K562 (cell line): Measurements from ENCODE around the gene EGR1. TPM values are rescaled to one million over a fixed set of nuclear protein-coding genes. Genes with fewer than 3 reads are reported as not detected.
A peak's percentile ranks its signal among the peaks of the same experiment; 100 is the strongest.

Experiments used
- ATF2 ChIP-seq: sonication (generic); formaldehyde crosslinking; IDR thresholded peaks from 2 replicates; pipeline ENCODE4 v1.8.1; 2022; ENCODE audit warnings: missing genetic modification reagents
- CAMTA2 ChIP-seq: fragments of 250-450 bp; sonication (Bioruptor Pico); conservative IDR thresholded peaks from 2 replicates; pipeline ENCODE4 v1.5.1; 2022
- CGGBP1 ChIP-seq: fragments of 250-450 bp; sonication (Bioruptor Pico); IDR thresholded peaks from 2 replicates; pipeline ENCODE4 v1.9.0; 2021; ENCODE audit warnings: mild to moderate bottlenecking
- CHCHD3 ChIP-seq: fragments of 250-450 bp; sonication (Bioruptor Pico); IDR thresholded peaks from 2 replicates; pipeline ENCODE4 v2.1.2; 2022; ENCODE audit warnings: mild to moderate bottlenecking
- HNRNPLL ChIP-seq: fragments of 200-400 bp; formaldehyde crosslinking; IDR thresholded peaks from 2 replicates; pipeline ENCODE4 v1.6.1; 2017; ENCODE audit warnings: low read length, low read depth, mild to moderate bottlenecking; ENCODE audit not compliant: poor library complexity, severe bottlenecking
- JUND ChIP-seq, 2 experiments: IDR thresholded peaks; 2 replicates in 1 of 2; 3 replicates in 1 of 2; pipeline ENCODE4 v1.6.1; 2011; ENCODE audit warnings: borderline replicate concordance in 2 of 2, low read depth in 2 of 2, low read length in 2 of 2, improper control_type of control experiment in 1 of 2, missing biosample characterization in 1 of 2, missing genetic modification characterization in 1 of 2, missing genetic modification reagents in 1 of 2
- KDM5B ChIP-seq: fragments of 200-600 bp; sonication (generic); IDR thresholded peaks from 2 replicates; pipeline ENCODE4 v1.6.1; 2012; ENCODE audit warnings: low read depth, mild to moderate bottlenecking, moderate library complexity, low read length, control low read depth, inconsistent platforms; ENCODE audit not compliant: insufficient replicate concordance
- LCOR ChIP-seq: sonication (generic); formaldehyde crosslinking; IDR thresholded peaks from 2 replicates; pipeline ENCODE4 v1.8.0; 2022; ENCODE audit warnings: mild to moderate bottlenecking, missing genetic modification reagents
- LEF1 ChIP-seq: fragments of 450-650 bp; IDR thresholded peaks from 2 replicates; pipeline ENCODE4 v1.6.1; 2016; ENCODE audit warnings: mild to moderate bottlenecking
- MCM3 ChIP-seq: fragments of 450-650 bp; IDR thresholded peaks from 2 replicates; pipeline ENCODE4 v1.6.1; 2016
- MECOM ChIP-seq: fragments of 250-450 bp; sonication (Bioruptor Pico); IDR thresholded peaks from 2 replicates; pipeline ENCODE4 v1.8.0; 2022; ENCODE audit warnings: inconsistent platforms
- NEUROD1 ChIP-seq: fragments of 150-350 bp; IDR thresholded peaks from 2 replicates; pipeline ENCODE4 v1.6.1; 2014; ENCODE audit warnings: borderline replicate concordance, low read length, low read depth; ENCODE audit not compliant: partially characterized antibody
- POU5F1 ChIP-seq: fragments of 150-350 bp; IDR thresholded peaks from 2 replicates; pipeline ENCODE4 v1.6.1; 2014; ENCODE audit warnings: borderline replicate concordance, low read length, low read depth, mild to moderate bottlenecking; ENCODE audit not compliant: partially characterized antibody
- PTTG1 ChIP-seq: fragments of 450-650 bp; IDR thresholded peaks from 2 replicates; pipeline ENCODE4 v1.6.1; 2016; ENCODE audit warnings: low read depth, mild to moderate bottlenecking, missing genetic modification characterization, missing compliant biosample characterization
- PURB ChIP-seq: sonication (generic); formaldehyde crosslinking; IDR thresholded peaks from 2 replicates; pipeline ENCODE4 v1.9.0; 2021; ENCODE audit warnings: low read depth, mild to moderate bottlenecking, missing genetic modification reagents
- RBM39 ChIP-seq: fragments of 200-400 bp; formaldehyde crosslinking; optimal IDR thresholded peaks from 2 replicates; pipeline ENCODE3; 2018; ENCODE audit warnings: low read depth, low read length
- RUNX1 ChIP-seq: sonication (generic); IDR thresholded peaks from 2 replicates; pipeline ENCODE4 v1.6.1; 2016; ENCODE audit warnings: antibody characterized with exemption, low read depth
- SREBF2 ChIP-seq: sonication (generic); formaldehyde crosslinking; IDR thresholded peaks from 2 replicates; pipeline ENCODE4 v1.4.0; 2020; ENCODE audit warnings: mild to moderate bottlenecking, missing genetic modification reagents
- SRF ChIP-seq, 2 experiments: fragments of 250-450, 450-650 bp in 1 of 2; sonication (Bioruptor Pico) in 1 of 2; sonication (generic) in 1 of 2; formaldehyde crosslinking; IDR thresholded peaks; 2 replicates each; pipeline versions ENCODE4 v1.5.0 to v1.5.1; 2020 to 2022; ENCODE audit warnings: mild to moderate bottlenecking in 1 of 2, missing genetic modification reagents in 1 of 2
- ZNF124 ChIP-seq: sonication (generic); formaldehyde crosslinking; IDR thresholded peaks from 2 replicates; pipeline ENCODE4 v1.8.1; 2022; ENCODE audit warnings: missing genetic modification reagents
- ZNF197 ChIP-seq: fragments of 200-800 bp; sonication (Bioruptor generic); IDR thresholded peaks from 2 replicates; pipeline ENCODE4 v1.6.1; 2016; ENCODE audit warnings: low read depth, missing genetic modification characterization, missing compliant biosample characterization
- ZNF217 ChIP-seq: sonication (generic); formaldehyde crosslinking; IDR thresholded peaks from 2 replicates; pipeline ENCODE4 v1.8.0; 2022; ENCODE audit warnings: mild to moderate bottlenecking, missing genetic modification reagents
- ZNF408 ChIP-seq: fragments of 250-450 bp; sonication (Bioruptor Pico); IDR thresholded peaks from 2 replicates; pipeline ENCODE4 v1.4.0; 2020; ENCODE audit warnings: low read depth, mild to moderate bottlenecking, moderate library complexity
- ZNF507 ChIP-seq: conservative IDR thresholded peaks from 2 replicates; pipeline ENCODE4 v1.6.1; 2017; ENCODE audit warnings: missing genetic modification characterization, missing compliant biosample characterization
- ZSCAN32 ChIP-seq: fragments of 450-650 bp; formaldehyde crosslinking; IDR thresholded peaks from 2 replicates; pipeline ENCODE4 v1.4.0; 2020; ENCODE audit warnings: mild to moderate bottlenecking, moderate library complexity
- polyA plus RNA-seq, 8 experiments: library from polyadenylated mRNA; depleted of rRNA in 4 of 8; stranded (reverse) in 5 of 8; unstranded in 3 of 8; fragments of >200 nt; fragmentation: Nextera tagmentation in 2 of 8; fragmentation: Illumina TruSeq in 1 of 8; extraction: Ambion mirVana in 2 of 8; extraction: Trizol in 1 of 8; gene quantifications; 2 replicates each; pipeline versions ENCODE4 v1.2.1 to v1.2.3, GENCODE V29; 2011 to 2014; ENCODE audit warnings: inconsistent platforms in 1 of 8, missing spikeins in 1 of 8
- total RNA-seq, 7 experiments: library from RNA; depleted of rRNA in 6 of 7; stranded (reverse); fragments of >200 nt in 6 of 7; fragmentation: Illumina TruSeq in 2 of 7; extraction: Trizol in 2 of 7; gene quantifications; 2 replicates each; pipeline versions ENCODE4 v1.2.1 to v1.2.3, GENCODE V29; 2011 to 2021; ENCODE audit warnings: low replicate concordance in 1 of 7
- TF ChIP-seq, protein P1 (sequence below): sonication (generic); formaldehyde crosslinking; IDR thresholded peaks from 2 replicates; pipeline ENCODE4 v1.8.0; 2022; ENCODE audit warnings: mild to moderate bottlenecking, missing genetic modification reagents

Gene EGR1
- total and polyA plus RNA-seq, 9 of the 15 experiments (the other 6 are each of a cell fraction or from before 2014, with no cell fraction given) = 1.3 to 132 (median 21.5) TPM

DNA sequence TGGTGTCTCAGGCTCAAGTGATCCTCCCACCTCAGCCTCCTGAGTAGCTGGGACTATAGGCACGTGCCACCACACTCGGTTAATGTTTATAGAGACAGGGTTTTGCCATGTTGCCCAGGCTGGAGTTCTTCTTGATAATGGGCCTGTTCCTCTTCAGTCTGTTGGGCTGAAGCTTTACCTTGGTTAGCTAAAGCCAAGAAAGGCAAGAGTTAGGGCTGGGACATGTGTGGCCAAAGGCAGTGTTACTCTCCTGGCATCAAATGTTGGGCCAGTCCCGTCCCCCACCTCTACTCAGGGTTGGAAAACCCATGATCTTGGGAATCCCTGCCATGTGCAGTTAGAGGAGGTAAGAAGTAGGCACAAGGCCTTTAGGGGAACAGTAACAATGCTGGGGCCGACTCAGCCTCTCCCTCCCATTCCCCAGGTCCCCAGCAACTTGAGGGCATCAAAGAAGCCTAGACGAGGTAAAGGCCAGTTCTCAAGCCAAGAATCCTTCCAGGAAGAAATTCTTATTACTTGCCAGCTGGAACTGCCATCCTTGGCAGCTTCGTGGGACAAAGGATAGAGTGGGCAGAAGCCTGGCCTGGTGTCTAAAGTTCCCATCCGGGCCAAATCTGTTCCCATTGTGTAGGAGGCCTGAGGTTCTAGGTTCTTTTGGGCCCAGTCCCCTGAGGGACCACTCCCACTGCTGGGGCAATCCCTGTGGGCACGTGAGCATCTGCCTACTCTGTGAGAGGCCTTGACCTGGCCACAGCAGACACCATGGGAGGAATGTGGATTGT, 4.5 kb downstream of the EGR1 start (continued):
- TF ChIP-seq MECOM (CRISPR knock-in tag) (no peak), LEF1 (peak; percentile 60), CAMTA2 (no peak), ZNF124 (CRISPR knock-in tag) (no peak), ZNF507 (tag) (no peak), POU5F1 (no peak), ZNF217 (CRISPR knock-in tag) (no peak), PURB (CRISPR knock-in tag) (no peak), ATF2 (CRISPR knock-in tag) (no peak), HNRNPLL (no peak), JUND (IDR thresholded peaks at IDR 0.05; ENCODE audit: borderline replicate concordance, low read depth, low read length) (no peak), JUND (tag; IDR thresholded peaks at IDR 0.05; ENCODE audit: borderline replicate concordance, low read depth, low read length) (no peak), ZNF197 (CRISPR knock-in tag) (no peak), RUNX1 (peak; percentile 80), KDM5B (peak; percentile 97), ZNF408 (CRISPR knock-in tag) (no peak), LCOR (CRISPR knock-in tag) (peak; percentile 14; the same call in 1 of the 2 replicates), ZSCAN32 (CRISPR knock-in tag) (peak; percentile 30), PTTG1 (no peak), SREBF2 (CRISPR knock-in tag) (no peak), CGGBP1 (CRISPR knock-in tag) (no peak; the same call in 1 of the 2 replicates), RBM39 (peak; percentile 22), SRF (CRISPR knock-in tag; IDR thresholded peaks at IDR 0.05) (0 out of 4 replicates have a peak, but pooled peaks of 1 of the 2 experiments have one; percentile 40), CHCHD3 (CRISPR knock-in tag) (0 out of 2 replicates have a peak, but pooled peaks have one; percentile 6), NEUROD1 (no peak), MCM3 (no peak)
- TF ChIP-seq, protein P1, sequence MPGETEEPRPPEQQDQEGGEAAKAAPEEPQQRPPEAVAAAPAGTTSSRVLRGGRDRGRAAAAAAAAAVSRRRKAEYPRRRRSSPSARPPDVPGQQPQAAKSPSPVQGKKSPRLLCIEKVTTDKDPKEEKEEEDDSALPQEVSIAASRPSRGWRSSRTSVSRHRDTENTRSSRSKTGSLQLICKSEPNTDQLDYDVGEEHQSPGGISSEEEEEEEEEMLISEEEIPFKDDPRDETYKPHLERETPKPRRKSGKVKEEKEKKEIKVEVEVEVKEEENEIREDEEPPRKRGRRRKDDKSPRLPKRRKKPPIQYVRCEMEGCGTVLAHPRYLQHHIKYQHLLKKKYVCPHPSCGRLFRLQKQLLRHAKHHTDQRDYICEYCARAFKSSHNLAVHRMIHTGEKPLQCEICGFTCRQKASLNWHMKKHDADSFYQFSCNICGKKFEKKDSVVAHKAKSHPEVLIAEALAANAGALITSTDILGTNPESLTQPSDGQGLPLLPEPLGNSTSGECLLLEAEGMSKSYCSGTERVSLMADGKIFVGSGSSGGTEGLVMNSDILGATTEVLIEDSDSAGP = 0 out of 2 replicates have a peak, but pooled peaks have one; percentile 14
